ENCODE results near the gene ZDHHC14. TPM values are rescaled to one million over a fixed set of nuclear protein-coding genes. Genes with fewer than 3 reads are reported as not detected.
"Not testable (repeated sequence)": the region's sequence is repeated elsewhere in the genome, so short reads cannot be mapped to it uniquely, and the experiment has no call there.

The ZDHHC14 gene
- 10 to 100 TPM in 2 of 3 donors, 1 to 10 TPM in 1; 9.1 to 10.5 (median 10.0) TPM for total RNA-seq
- long read RNA-seq, donor 1, full-length matches to known transcripts = 5 of 16 reads
- long read RNA-seq, donor 1, partial matches to known transcripts = 3 of 16 reads
- long read RNA-seq, donor 1, other reads (novel, unspliced or antisense) = 8 of 16 reads
- long read RNA-seq, donor 2, partial matches to known transcripts = 0 of 5 reads
- long read RNA-seq, donor 2, other reads (novel, unspliced or antisense) = 5 of 5 reads

- no peak for TF ChIP-seq CTCF (IDR thresholded peaks at IDR 0.05)
- ATAC-seq (peak; percentile 93), DNase-seq (peak; percentile 90 to 95 (median 94))
- peak within 1 kb of the TSS; percentile 97 for H3K4me3 ChIP-seq
- H3K4me1 ChIP-seq (ENCODE audit: low read depth) = peaks cover 6% of the 10 kb centered on the region
- intact Hi-C loops (cut with DNase I, micrococcal nuclease) = loop anchor here in 1 of 2 donors (5.0 kb wide), 1 partner anchor 59 kb away; the partner anchor contains the start of gene TMEM242
- H3K9me3 ChIP-seq = no peaks in the 10 kb centered on the region
- no peaks in the 10 kb centered on the region for H3K36me3 ChIP-seq (ENCODE audit: low read depth)
Measured at GRCh38 chr6:157380779-157381561, at the start of gene ZDHHC14. ZDHHC14 (plus strand) TSS chr6:157381190.

GRCh38 chr6:157332813-157333212, 48.2 kb upstream of the ZDHHC14 start:
- H3K36me3 ChIP-seq (ENCODE audit: low read depth) = no peaks in the 10 kb centered on the region
- TF ChIP-seq CTCF (IDR thresholded peaks at IDR 0.05) = no peak
- ATAC-seq = no peak
- intact Hi-C loops (cut with DNase I, micrococcal nuclease) = no loop called here
- DNase-seq = no peak
- no peaks in the 10 kb centered on the region for H3K4me1 ChIP-seq (ENCODE audit: low read depth)
- H3K4me3 ChIP-seq = no peak overlapping the region
- H3K9me3 ChIP-seq = no peaks in the 10 kb centered on the region

GRCh38 chr6:157333537-157333936, 47.5 kb upstream of the ZDHHC14 start:
- ATAC-seq (no peak), DNase-seq (no peak)
- no peak for TF ChIP-seq CTCF (IDR thresholded peaks at IDR 0.05)
- Histone ChIP-seq H3K9me3 (no peaks in the 10 kb centered on the region), H3K4me3 (no peak overlapping the region), H3K4me1 (ENCODE audit: low read depth) (no peaks in the 10 kb centered on the region), H3K36me3 (ENCODE audit: low read depth) (no peaks in the 10 kb centered on the region)
- intact Hi-C loops (cut with DNase I, micrococcal nuclease) = no loop called here

- Histone ChIP-seq H3K9me3 (no peaks in the 10 kb centered on the region), H3K4me3 (no peak overlapping the region), H3K4me1 (ENCODE audit: low read depth) (no peaks in the 10 kb centered on the region), H3K36me3 (ENCODE audit: low read depth) (no peaks in the 10 kb centered on the region)
- no peak for ATAC-seq
- no peak for TF ChIP-seq CTCF (IDR thresholded peaks at IDR 0.05)
- no peak for DNase-seq
- intact Hi-C loops (cut with DNase I, micrococcal nuclease) = no loop called here
Measured at GRCh38 chr6:157333956-157334355, 47.0 kb upstream of the ZDHHC14 start.

GRCh38 chr6:157335829-157336228, 45.2 kb upstream of the ZDHHC14 start:
- no peak for ATAC-seq
- DNase-seq = no peak
- TF ChIP-seq CTCF (IDR thresholded peaks at IDR 0.05) = no peak
- Histone ChIP-seq H3K36me3 (ENCODE audit: low read depth) (no peaks in the 10 kb centered on the region), H3K4me3 (no peak overlapping the region), H3K9me3 (no peaks in the 10 kb centered on the region), H3K4me1 (ENCODE audit: low read depth) (no peaks in the 10 kb centered on the region)
- intact Hi-C loops (cut with DNase I, micrococcal nuclease) = no loop called here

- ATAC-seq; H3K36me3 ChIP-seq (ENCODE audit: low read depth); intact Hi-C loops (cut with DNase I, micrococcal nuclease); H3K4me3 ChIP-seq; DNase-seq; H3K4me1 ChIP-seq (ENCODE audit: low read depth); H3K9me3 ChIP-seq: not testable (repeated sequence)
Measured at GRCh38 chr6:157337276-157337675, 43.7 kb upstream of the ZDHHC14 start.
